Aorta (tissue), 4 donors: ENCODE measurements around the gene AGAP3. TPM values are rescaled to one million over a fixed set of nuclear protein-coding genes. Genes with fewer than 3 reads are reported as not detected.

Experiments
- polyA plus RNA-seq, 2 donors: library from polyadenylated mRNA; stranded (reverse); fragments of 200-250 nt; gene quantifications; one replicate each; pipeline ENCODE4 v1.2.3, GENCODE V29; 2013
- total RNA-seq, 2 donors: library from RNA; stranded (reverse); fragmentation: NEBNext Ultra II Directional; extraction: Animal tissue kit (Norgen Biotek cat#: 25700); gene quantifications; one replicate each; pipeline ENCODE4 v1.2.1, GENCODE V29; 2021
- donor health status: healthy with polysubstance abuse.
- donor health status: Bipolar disorder and iron deficiency.
- donor health status: DM: no; HTN: no; CAD: no.
- donor health status: DM: yes; HTN: yes; CAD: no.

AGAP3 gene
- total and polyA plus RNA-seq, 4 donors = 21.5 to 115 (median 82.7) TPM

Other genes starting within 250 kb of the AGAP3 start
- under 1 TPM in 1 of 2 donors, not detected in 1; 0.72 TPM for gene AOC1, start 234.0 kb upstream of the AGAP3 start, total RNA-seq
- 10 to 100 TPM in 1 of 2 donors, under 1 TPM in 1; 0.23 to 17.9 TPM for gene AOC1, start 234.0 kb upstream of the AGAP3 start, polyA plus RNA-seq
- 1 to 10 TPM in 1 of 2 donors, under 1 TPM in 1; 0.65 to 2.4 TPM for gene KCNH2, start 108.2 kb upstream of the AGAP3 start, total RNA-seq
- gene KCNH2, start 108.2 kb upstream of the AGAP3 start, polyA plus RNA-seq = under 1 TPM; 0.23 to 0.63 TPM
- 10 to 100 TPM; 28.1 to 32.4 TPM for gene NOS3, start 95.5 kb upstream of the AGAP3 start, total RNA-seq
- gene NOS3, start 95.5 kb upstream of the AGAP3 start, polyA plus RNA-seq = 10 to 100 TPM in 1 of 2 donors, under 1 TPM in 1; 0.63 to 17.3 TPM
- gene ATG9B, start 62.0 kb upstream of the AGAP3 start, total RNA-seq = under 1 TPM in 1 of 2 donors, not detected in 1; 0.12 TPM
- gene ATG9B, start 62.0 kb upstream of the AGAP3 start, polyA plus RNA-seq = not detected
- 10 to 100 TPM; 18.7 to 30.8 TPM for gene ABCB8, start 58.0 kb upstream of the AGAP3 start, total RNA-seq
- gene ABCB8, start 58.0 kb upstream of the AGAP3 start, polyA plus RNA-seq = 10 to 100 TPM in 1 of 2 donors, 1 to 10 TPM in 1; 5.5 to 39.7 TPM
- 1 to 10 TPM; 1.7 to 2.9 TPM for gene ASIC3, start 37.9 kb upstream of the AGAP3 start, total RNA-seq
- 1 to 10 TPM in 1 of 2 donors, not detected in 1; 7.1 TPM for gene ASIC3, start 37.9 kb upstream of the AGAP3 start, polyA plus RNA-seq
- gene CDK5, start 28.6 kb upstream of the AGAP3 start, total RNA-seq = 1 to 10 TPM; 4.1 to 6.6 TPM
- gene CDK5, start 28.6 kb upstream of the AGAP3 start, polyA plus RNA-seq = 1 to 10 TPM; 6.0 to 8.9 TPM
- gene SLC4A2, start 26.9 kb upstream of the AGAP3 start, total RNA-seq = 100 to 1,000 TPM; 118 to 128 TPM
- gene SLC4A2, start 26.9 kb upstream of the AGAP3 start, polyA plus RNA-seq = 100 to 1,000 TPM in 1 of 2 donors, 10 to 100 TPM in 1; 37.1 to 215 TPM
- gene FASTK, start 5.7 kb upstream of the AGAP3 start, total RNA-seq = 10 to 100 TPM; 45.6 to 56.6 TPM
- 100 to 1,000 TPM in 1 of 2 donors, 10 to 100 TPM in 1; 58.4 to 216 TPM for gene FASTK, start 5.7 kb upstream of the AGAP3 start, polyA plus RNA-seq
- 10 to 100 TPM; 32.7 to 33.9 TPM for gene TMUB1, start 3.0 kb upstream of the AGAP3 start, total RNA-seq
- gene TMUB1, start 3.0 kb upstream of the AGAP3 start, polyA plus RNA-seq = 10 to 100 TPM; 19.0 to 72.4 TPM
- gene GBX1, start 81.2 kb downstream of the AGAP3 start, total RNA-seq = not detected
- gene GBX1, start 81.2 kb downstream of the AGAP3 start, polyA plus RNA-seq = not detected
- gene ASB10, start 100.8 kb downstream of the AGAP3 start, total RNA-seq = not detected
- not detected for gene ASB10, start 100.8 kb downstream of the AGAP3 start, polyA plus RNA-seq
- 1 to 10 TPM in 1 of 2 donors, not detected in 1; 2.2 TPM for gene H2BK1, start 124.0 kb downstream of the AGAP3 start, total RNA-seq
- gene H2BK1, start 124.0 kb downstream of the AGAP3 start, polyA plus RNA-seq = not detected
- 10 to 100 TPM; 15.8 to 25.8 TPM for gene ABCF2, start 140.7 kb downstream of the AGAP3 start, total RNA-seq
- 10 to 100 TPM; 14.3 to 15.9 TPM for gene ABCF2, start 140.7 kb downstream of the AGAP3 start, polyA plus RNA-seq
- gene CHPF2, start 146.0 kb downstream of the AGAP3 start, total RNA-seq = 10 to 100 TPM; 49.1 to 51.6 TPM
- 10 to 100 TPM in 1 of 2 donors, 1 to 10 TPM in 1; 7.8 to 53.5 TPM for gene CHPF2, start 146.0 kb downstream of the AGAP3 start, polyA plus RNA-seq
- gene SMARCD3, start 162.2 kb downstream of the AGAP3 start, total RNA-seq = 10 to 100 TPM; 52.4 to 84.4 TPM
- gene SMARCD3, start 162.2 kb downstream of the AGAP3 start, polyA plus RNA-seq = 100 to 1,000 TPM in 1 of 2 donors, 10 to 100 TPM in 1; 48.5 to 182 TPM